ENCODE results near the gene MT4. TPM values are rescaled to one million over a fixed set of nuclear protein-coding genes. Genes with fewer than 3 reads are reported as not detected.

The MT4 gene
- total RNA-seq, 1 donor from 2014 or later = not detected

DNA sequence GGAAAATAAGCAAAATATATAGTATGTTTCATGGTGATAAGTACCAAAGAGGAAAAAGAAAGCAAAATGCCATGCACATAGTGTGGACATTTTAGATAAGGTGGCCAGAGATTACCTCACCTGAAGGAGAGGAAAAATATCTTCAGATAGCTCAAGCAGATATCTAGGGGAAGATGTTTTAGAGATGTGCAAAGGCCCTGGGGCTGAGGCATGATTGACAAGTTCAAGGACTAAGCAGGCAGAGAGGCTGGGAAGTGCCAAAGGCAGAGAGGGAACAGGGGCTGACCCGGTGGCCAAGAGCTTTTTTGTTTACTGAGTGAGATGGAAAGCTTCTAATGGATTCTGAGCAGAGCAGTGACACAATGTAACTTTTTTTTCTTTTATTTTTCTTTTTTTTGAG is 4.4 kb upstream of the MT4 start:
- no peaks in the 10 kb centered on the region for H3K36me3 ChIP-seq (ENCODE audit: control insufficient read depth, insufficient read depth, low read length)
- H3K4me3 ChIP-seq (ENCODE audit: low read depth, low read length) = no peak overlapping the region
- peaks cover 3% of the 10 kb centered on the region for H3K27me3 ChIP-seq (ENCODE audit: control insufficient read depth, insufficient read depth, low read length)
- DNase-seq (ENCODE audit: low read depth) = no peak
- TF ChIP-seq, protein P1, sequence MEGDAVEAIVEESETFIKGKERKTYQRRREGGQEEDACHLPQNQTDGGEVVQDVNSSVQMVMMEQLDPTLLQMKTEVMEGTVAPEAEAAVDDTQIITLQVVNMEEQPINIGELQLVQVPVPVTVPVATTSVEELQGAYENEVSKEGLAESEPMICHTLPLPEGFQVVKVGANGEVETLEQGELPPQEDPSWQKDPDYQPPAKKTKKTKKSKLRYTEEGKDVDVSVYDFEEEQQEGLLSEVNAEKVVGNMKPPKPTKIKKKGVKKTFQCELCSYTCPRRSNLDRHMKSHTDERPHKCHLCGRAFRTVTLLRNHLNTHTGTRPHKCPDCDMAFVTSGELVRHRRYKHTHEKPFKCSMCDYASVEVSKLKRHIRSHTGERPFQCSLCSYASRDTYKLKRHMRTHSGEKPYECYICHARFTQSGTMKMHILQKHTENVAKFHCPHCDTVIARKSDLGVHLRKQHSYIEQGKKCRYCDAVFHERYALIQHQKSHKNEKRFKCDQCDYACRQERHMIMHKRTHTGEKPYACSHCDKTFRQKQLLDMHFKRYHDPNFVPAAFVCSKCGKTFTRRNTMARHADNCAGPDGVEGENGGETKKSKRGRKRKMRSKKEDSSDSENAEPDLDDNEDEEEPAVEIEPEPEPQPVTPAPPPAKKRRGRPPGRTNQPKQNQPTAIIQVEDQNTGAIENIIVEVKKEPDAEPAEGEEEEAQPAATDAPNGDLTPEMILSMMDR (IDR thresholded peaks at IDR 0.05; ENCODE audit: insufficient read depth, low read length, poor library complexity, severe bottlenecking) = no peak

DNA sequence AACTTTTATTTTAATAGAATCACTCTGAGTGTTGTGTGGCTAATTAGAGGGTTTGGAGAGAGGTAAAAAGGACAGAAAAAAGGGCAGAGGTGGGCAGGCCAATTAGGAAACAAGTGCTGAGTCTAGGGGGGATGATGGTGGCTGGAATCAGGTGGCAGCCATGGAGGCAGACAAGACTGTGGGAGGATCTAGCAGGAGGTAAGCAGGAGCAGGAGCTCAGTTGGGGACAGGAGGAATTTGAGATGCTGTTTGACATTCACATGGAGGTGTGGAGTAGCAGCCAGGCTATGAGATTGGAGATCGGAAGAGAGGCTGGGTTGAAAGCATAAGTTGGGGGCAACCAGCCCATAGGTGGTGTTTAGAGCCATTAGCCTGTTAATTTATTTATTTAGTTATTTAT is 3.7 kb upstream of the MT4 start:
- Histone ChIP-seq H3K27me3 (ENCODE audit: control insufficient read depth, insufficient read depth, low read length) (peaks cover 5% of the 10 kb centered on the region), H3K4me3 (ENCODE audit: low read depth, low read length) (no peak overlapping the region), H3K36me3 (ENCODE audit: control insufficient read depth, insufficient read depth, low read length) (no peaks in the 10 kb centered on the region)
- TF ChIP-seq, protein P1 (IDR thresholded peaks at IDR 0.05; ENCODE audit: insufficient read depth, low read length, poor library complexity, severe bottlenecking) = no peak
- DNase-seq (ENCODE audit: low read depth) = no peak

DNA sequence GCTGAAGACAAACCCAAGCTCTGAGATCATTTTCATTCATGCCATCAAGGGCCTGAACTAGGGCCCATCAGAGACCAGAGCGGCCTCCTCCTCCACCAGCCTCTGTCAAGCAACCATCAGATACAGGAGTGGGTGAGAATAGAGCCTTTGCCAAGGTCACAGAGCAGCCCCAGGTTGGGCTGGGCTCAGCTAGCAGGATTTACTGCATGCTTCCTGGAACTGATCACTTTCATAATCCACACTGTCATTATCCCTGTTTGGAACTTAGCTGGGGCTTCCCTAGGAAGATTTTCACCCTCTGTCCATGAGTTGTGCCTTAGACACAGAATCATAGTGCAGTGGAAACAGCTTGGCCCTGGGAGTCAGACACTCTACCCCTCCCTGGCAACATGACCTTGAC is 5.1 kb downstream of the MT4 start:
- Histone ChIP-seq H3K36me3 (ENCODE audit: control insufficient read depth, insufficient read depth, low read length) (no peaks in the 10 kb centered on the region), H3K4me3 (ENCODE audit: low read depth, low read length) (no peak overlapping the region), H3K27me3 (ENCODE audit: control insufficient read depth, insufficient read depth, low read length) (peaks cover 7% of the 10 kb centered on the region)
- TF ChIP-seq, protein P1 (IDR thresholded peaks at IDR 0.05; ENCODE audit: insufficient read depth, low read length, poor library complexity, severe bottlenecking) = no peak
- DNase-seq (ENCODE audit: low read depth) = no peak

DNA sequence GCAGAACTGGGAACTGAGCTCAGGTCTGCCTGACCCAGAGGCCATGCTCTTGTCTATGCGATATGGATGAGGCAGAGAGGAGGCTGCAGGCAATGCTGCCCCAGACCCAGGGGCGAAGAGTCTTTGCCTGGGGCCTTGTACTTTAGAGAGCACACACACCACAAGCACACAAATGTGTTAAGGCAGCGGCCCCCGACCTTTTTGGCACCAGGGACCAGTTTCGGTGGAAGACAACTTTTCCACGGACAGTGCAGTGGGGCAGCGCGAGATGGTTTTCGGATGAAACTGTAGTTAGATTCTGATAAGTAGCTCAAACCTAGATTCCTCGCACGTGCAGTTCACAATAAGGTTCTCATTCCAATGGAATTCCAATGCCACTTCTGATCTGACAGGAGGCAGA is 6.7 kb downstream of the MT4 start:
- TF ChIP-seq, protein P1 (IDR thresholded peaks at IDR 0.05; ENCODE audit: insufficient read depth, low read length, poor library complexity, severe bottlenecking) = no peak
- no peak overlapping the region for H3K4me3 ChIP-seq (ENCODE audit: low read depth, low read length)
- no peaks in the 10 kb centered on the region for H3K36me3 ChIP-seq (ENCODE audit: control insufficient read depth, insufficient read depth, low read length)
- DNase-seq (ENCODE audit: low read depth) = no peak
- H3K27me3 ChIP-seq (ENCODE audit: control insufficient read depth, insufficient read depth, low read length) = peaks cover 5% of the 10 kb centered on the region

DNA sequence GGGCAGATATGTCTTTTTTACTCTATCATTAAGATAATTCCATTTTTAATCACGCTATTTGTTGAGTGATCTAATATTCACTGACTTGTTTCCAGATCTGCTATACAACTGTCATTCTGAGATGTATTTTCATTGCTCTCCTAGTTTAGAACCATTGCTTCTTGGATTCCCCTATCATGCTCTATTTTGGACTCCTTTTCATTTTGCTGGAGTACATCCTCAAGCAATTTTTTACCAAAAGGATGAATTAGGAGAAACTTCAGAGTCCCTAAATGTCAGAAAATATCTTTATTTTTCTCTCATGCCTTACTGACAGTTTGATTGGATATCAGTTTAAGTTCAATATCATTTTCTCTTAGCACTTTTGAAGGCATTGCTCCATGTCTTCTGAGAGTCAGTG is 9.8 kb downstream of the MT4 start:
- DNase-seq (ENCODE audit: low read depth) = no peak
- Histone ChIP-seq H3K36me3 (ENCODE audit: control insufficient read depth, insufficient read depth, low read length) (no peaks in the 10 kb centered on the region), H3K4me3 (ENCODE audit: low read depth, low read length) (no peak overlapping the region), H3K27me3 (ENCODE audit: control insufficient read depth, insufficient read depth, low read length) (peaks cover 2% of the 10 kb centered on the region)
- TF ChIP-seq, protein P1 (IDR thresholded peaks at IDR 0.05; ENCODE audit: insufficient read depth, low read length, poor library complexity, severe bottlenecking) = no peak

DNA sequence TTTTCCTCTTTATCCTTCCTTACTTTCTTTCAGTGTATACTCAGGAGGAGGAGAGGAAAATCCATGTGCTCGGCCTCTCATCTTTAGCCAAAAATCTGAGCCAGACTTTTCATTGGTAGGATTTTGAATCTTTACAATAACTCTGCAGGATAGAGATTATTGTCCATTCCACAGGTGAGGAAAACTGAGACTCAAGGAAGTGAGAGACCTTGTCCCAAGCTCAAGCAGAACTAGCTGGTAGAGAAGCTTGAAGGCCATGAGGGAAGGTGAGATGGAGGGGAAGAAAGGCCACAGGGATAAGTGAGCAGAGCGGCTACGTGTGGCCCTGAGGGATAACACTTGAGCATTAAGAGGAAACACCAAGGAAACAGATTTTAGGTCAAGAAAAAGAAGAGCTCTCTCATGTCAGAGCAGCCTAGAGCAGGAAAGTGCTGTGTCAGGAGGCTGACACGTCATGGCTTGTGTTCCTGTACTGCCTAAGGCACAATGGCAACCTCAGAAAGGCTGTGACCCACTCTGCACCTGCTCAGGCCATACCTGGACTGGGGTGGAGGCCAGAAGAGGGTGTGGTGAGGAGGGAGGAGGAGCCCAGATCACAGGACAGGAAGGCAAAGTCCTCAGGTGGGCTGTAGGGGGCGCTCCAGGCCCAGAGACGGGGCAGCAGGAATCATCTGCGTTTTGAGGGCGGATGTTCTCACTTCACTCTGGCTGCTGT is 11.9 kb downstream of the MT4 start:
- no peaks in the 10 kb centered on the region for H3K36me3 ChIP-seq (ENCODE audit: control insufficient read depth, insufficient read depth, low read length)
- no peak overlapping the region for H3K4me3 ChIP-seq (ENCODE audit: low read depth, low read length)
- no peak for DNase-seq (ENCODE audit: low read depth)
- TF ChIP-seq, protein P1 (IDR thresholded peaks at IDR 0.05; ENCODE audit: insufficient read depth, low read length, poor library complexity, severe bottlenecking) = peak; percentile 72
- no peaks in the 10 kb centered on the region for H3K27me3 ChIP-seq (ENCODE audit: control insufficient read depth, insufficient read depth, low read length)

Measured in kidney epithelial cell (primary cell).